ENCODE results near the gene EN1.

The EN1 gene

DNA sequence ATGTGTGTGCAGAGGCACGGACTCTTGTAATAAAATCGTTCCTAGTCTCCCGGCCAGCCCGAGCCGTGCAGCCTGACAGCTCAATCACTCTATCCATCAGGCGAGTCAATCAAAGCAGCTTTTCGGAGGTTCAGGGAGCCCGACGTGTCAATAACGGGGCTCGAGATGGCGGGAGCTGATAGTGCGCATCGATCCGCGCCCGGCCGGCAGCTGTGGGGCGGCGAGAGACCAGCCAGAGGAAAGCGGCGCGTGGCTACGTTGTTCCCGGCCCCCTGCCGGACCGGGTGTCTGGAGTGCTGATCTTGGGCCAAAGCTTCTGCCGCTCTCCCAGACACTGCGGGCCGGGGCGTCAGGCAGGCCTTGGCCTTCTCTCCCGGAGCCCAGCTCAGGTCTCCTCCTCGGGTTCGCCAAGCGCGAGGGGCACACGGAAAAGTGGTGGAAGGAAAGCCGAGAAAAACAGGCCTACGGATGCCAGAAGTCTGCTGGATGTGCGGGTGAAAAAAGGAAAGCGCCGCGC is 2.4 kb downstream of the EN1 start:
- no peaks in the 10 kb centered on the region for H3K4me1 ChIP-seq
- H3K9ac ChIP-seq = no peak overlapping the region
- no peaks in the 10 kb centered on the region for H3K9me3 ChIP-seq (ENCODE audit: control insufficient read depth, low read length)
- H2AFZ ChIP-seq = no peak overlapping the region
- no peak overlapping the region for H3K4me3 ChIP-seq (ENCODE audit: low read depth, low read length)
- peaks cover 26% of the 10 kb centered on the region for H3K27me3 ChIP-seq (ENCODE audit: control insufficient read depth, insufficient read depth, low read length)
- no peak for TF ChIP-seq CTCF (IDR thresholded peaks at IDR 0.05)
- no peaks in the 10 kb centered on the region for H3K79me2 ChIP-seq
- H3K27ac ChIP-seq = no peak overlapping the region
- H3K4me2 ChIP-seq (ENCODE audit: low read length) = no peak overlapping the region
- no peaks in the 10 kb centered on the region for H3K36me3 ChIP-seq (ENCODE audit: control insufficient read depth, insufficient read depth, low read length)

- Histone ChIP-seq H3K36me3 (ENCODE audit: control insufficient read depth, insufficient read depth, low read length) (no peaks in the 10 kb centered on the region), H3K4me3 (ENCODE audit: low read depth, low read length) (no peak overlapping the region), H3K27ac (no peak overlapping the region), H2AFZ (no peak overlapping the region), H3K4me1 (no peaks in the 10 kb centered on the region), H3K9me3 (ENCODE audit: control insufficient read depth, low read length) (no peaks in the 10 kb centered on the region), H3K9ac (no peak overlapping the region), H3K27me3 (ENCODE audit: control insufficient read depth, insufficient read depth, low read length) (peaks cover 26% of the 10 kb centered on the region), H3K4me2 (ENCODE audit: low read length) (no peak overlapping the region), H3K79me2 (no peaks in the 10 kb centered on the region)
- no peak for TF ChIP-seq CTCF (IDR thresholded peaks at IDR 0.05)
These were observed 3.0 kb downstream of the EN1 start for GRCh38 chr2:118844261-118845004.

DNA sequence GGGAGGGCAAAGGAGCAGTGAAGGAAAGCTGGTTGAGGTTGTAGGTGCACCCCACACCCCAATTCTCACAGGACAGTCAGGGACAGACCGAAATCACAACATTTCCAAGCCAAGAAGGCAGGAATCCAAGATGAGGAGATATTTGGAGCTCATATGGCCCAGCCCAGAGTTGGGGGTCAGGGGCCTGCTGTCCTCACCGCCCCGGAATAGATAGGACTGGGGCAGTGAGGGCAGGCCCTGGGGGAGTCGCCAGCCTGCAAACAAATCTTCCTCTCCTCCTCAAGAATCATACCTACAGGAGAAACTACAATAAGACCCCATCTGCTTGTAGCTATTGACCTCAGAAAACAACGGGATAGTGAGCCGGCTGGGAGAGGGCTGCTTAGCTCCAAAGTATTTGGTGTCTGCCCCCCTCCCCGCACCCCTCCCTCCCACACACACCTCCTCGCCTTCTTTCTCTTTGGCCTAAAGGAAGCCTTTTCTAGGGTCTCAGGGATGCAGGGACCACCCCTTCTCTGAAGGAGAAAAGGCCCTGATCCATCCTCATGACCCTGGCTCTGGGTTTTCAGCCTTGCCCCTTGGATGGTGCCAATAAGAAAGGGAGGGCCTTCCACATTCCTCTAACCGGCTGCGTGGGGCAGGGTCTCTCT is 3.8 kb downstream of the EN1 start:
- H3K9me3 ChIP-seq (ENCODE audit: control insufficient read depth, low read length) = no peaks in the 10 kb centered on the region
- H3K4me3 ChIP-seq (ENCODE audit: low read depth, low read length) = no peak overlapping the region
- TF ChIP-seq CTCF (IDR thresholded peaks at IDR 0.05) = no peak
- no peak overlapping the region for H2AFZ ChIP-seq
- H3K27me3 ChIP-seq (ENCODE audit: control insufficient read depth, insufficient read depth, low read length) = peaks cover 23% of the 10 kb centered on the region
- no peak overlapping the region for H3K4me2 ChIP-seq (ENCODE audit: low read length)
- no peaks in the 10 kb centered on the region for H3K36me3 ChIP-seq (ENCODE audit: control insufficient read depth, insufficient read depth, low read length)
- no peaks in the 10 kb centered on the region for H3K79me2 ChIP-seq
- H3K27ac ChIP-seq = no peak overlapping the region
- H3K4me1 ChIP-seq = no peaks in the 10 kb centered on the region
- H3K9ac ChIP-seq = no peak overlapping the region

DNA sequence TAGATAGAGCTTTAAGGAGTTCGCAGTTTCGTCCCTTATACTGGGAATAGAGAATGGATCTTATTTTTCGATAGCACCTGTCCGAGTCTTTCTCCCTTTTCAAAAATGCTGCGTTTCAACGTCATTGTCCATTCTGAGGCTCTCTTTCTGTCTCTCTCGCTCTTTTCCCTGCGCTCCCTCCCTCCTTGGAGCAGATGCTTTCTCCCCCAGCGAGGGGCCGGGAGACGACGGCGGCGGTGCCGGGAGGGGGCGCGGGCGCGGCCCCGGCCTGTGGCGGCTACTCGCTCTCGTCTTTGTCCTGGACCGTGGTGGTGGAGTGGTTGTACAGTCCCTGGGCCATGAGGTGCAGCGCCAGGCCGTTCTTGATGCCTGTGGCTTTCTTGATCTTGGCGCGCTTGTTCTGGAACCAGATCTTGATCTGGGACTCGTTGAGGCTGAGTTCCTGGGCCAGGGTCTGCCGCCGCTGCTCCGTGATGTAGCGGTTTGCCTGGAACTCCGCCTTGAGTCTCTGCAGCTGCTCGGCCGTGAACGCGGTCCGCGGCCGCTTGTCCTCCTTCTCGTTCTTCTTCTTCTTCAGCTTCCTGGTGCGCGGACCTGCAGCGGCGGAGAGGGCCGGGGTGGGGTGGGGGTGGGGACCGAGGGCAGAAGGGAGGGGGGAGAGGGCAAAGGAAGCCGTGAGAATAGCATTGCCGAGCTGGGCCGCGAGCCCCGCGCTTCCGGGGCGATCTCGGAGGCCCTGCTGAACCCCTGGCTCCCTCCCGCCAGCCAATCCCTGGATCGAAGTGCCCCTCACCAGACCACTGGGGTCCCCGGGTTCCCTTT is 4.6 kb downstream of the EN1 start:
- Histone ChIP-seq H3K36me3 (ENCODE audit: control insufficient read depth, insufficient read depth, low read length) (no peaks in the 10 kb centered on the region), H3K9ac (no peak overlapping the region), H3K9me3 (ENCODE audit: control insufficient read depth, low read length) (no peaks in the 10 kb centered on the region), H3K4me1 (no peaks in the 10 kb centered on the region), H3K27me3 (ENCODE audit: control insufficient read depth, insufficient read depth, low read length) (peaks cover 22% of the 10 kb centered on the region), H3K27ac (no peak overlapping the region), H3K4me2 (ENCODE audit: low read length) (peak overlapping the region; percentile 43), H2AFZ (no peak overlapping the region), H3K4me3 (ENCODE audit: low read depth, low read length) (no peak overlapping the region), H3K79me2 (no peaks in the 10 kb centered on the region)
- TF ChIP-seq CTCF (IDR thresholded peaks at IDR 0.05) = no peak
